HEK293 (cell line): Measurements from ENCODE around the gene TP73.

Source experiments
- CTCF ChIA-PET: fragments of 350-600 bp; formaldehyde crosslinking; extraction: SDS; loops from one replicate; lab custom pipeline; 2021; ENCODE audit warnings: antibody characterized with exemption; lab: Yijun Ruan, JAX
- POLR2A ChIA-PET: fragments of 300-600 bp; formaldehyde crosslinking; extraction: SDS; loops from one replicate; lab custom pipeline; 2020; ENCODE audit warnings: antibody characterized with exemption, inconsistent platforms; lab: Yijun Ruan, JAX
- H3K27ac ChIP-seq: fragments of 200-500 bp; sonication (Bioruptor generic); 2 replicates; pipeline ENCODE4 v1.5.1; 2014; ENCODE audit warnings: low read depth, low read length, control low read depth, inconsistent platforms; ENCODE audit errors: extremely low read depth
- H3K36me3 ChIP-seq, 2 experiments: fragments of 200-500 bp in 1 of 2; sonication (Bioruptor generic) in 1 of 2; 1 replicate in 1 of 2; 2 replicates in 1 of 2; pipeline ENCODE4 v1.5.1; 2014 to 2017; ENCODE audit warnings: inconsistent platforms in 2 of 2, low read length in 2 of 2; ENCODE audit not compliant: control insufficient read depth in 2 of 2, insufficient read depth in 1 of 2
- H3K4me1 ChIP-seq: fragments of 200-500 bp; sonication (Bioruptor generic); 2 replicates; pipeline ENCODE4 v1.5.1; 2014; ENCODE audit warnings: mild to moderate bottlenecking, low read length, inconsistent platforms; ENCODE audit not compliant: control insufficient read depth, insufficient read depth
- H3K4me3 ChIP-seq: 2 replicates; pipeline ENCODE4 v1.5.1; 2011; ENCODE audit warnings: low read depth, mild to moderate bottlenecking, control low read depth, low read length, moderate library complexity
- H3K9me3 ChIP-seq: fragments of 200-500 bp; sonication (Bioruptor generic); 2 replicates; pipeline ENCODE4 v1.5.1; 2014; ENCODE audit warnings: low read depth, low read length, inconsistent platforms; ENCODE audit not compliant: control insufficient read depth, insufficient read depth
- HOXC10 ChIP-seq: sonication (generic); formaldehyde crosslinking; IDR thresholded peaks from 2 replicates; pipeline ENCODE4 v1.8.1; 2023; ENCODE audit warnings: mild to moderate bottlenecking, missing genetic modification reagents
- ZBTB11 ChIP-seq: fragments of 450-650 bp; formaldehyde crosslinking; conservative IDR thresholded peaks from 2 replicates; pipeline ENCODE4 v1.5.1; 2016; ENCODE audit warnings: low read depth, missing biosample characterization, missing genetic modification characterization
- ZNF112 ChIP-seq: fragments of 450-650 bp; formaldehyde crosslinking; IDR thresholded peaks from 2 replicates; pipeline ENCODE4 v1.5.0; 2017; ENCODE audit warnings: missing biosample characterization, missing genetic modification characterization
- ZNF148 ChIP-seq: fragments of 450-650 bp; formaldehyde crosslinking; IDR thresholded peaks from 2 replicates; pipeline ENCODE4 v1.5.0; 2017; ENCODE audit warnings: missing biosample characterization, missing genetic modification characterization, borderline replicate concordance
- ZNF202 ChIP-seq: fragments of 450-650 bp; formaldehyde crosslinking; IDR thresholded peaks from 2 replicates; pipeline ENCODE4 v1.5.1; 2016; ENCODE audit warnings: missing biosample characterization, missing genetic modification characterization, borderline replicate concordance
- ZNF214 ChIP-seq: fragments of 450-650 bp; formaldehyde crosslinking; IDR thresholded peaks from 2 replicates; pipeline ENCODE4 v1.5.1; 2017; ENCODE audit warnings: missing biosample characterization, mild to moderate bottlenecking, missing genetic modification characterization, borderline replicate concordance
- ZNF223 ChIP-seq: fragments of 450-650 bp; formaldehyde crosslinking; IDR thresholded peaks from 2 replicates; pipeline ENCODE4 v1.5.1; 2016; ENCODE audit warnings: missing biosample characterization, missing genetic modification characterization
- ZNF24 ChIP-seq: fragments of 450-650 bp; formaldehyde crosslinking; IDR thresholded peaks from 2 replicates; pipeline ENCODE4 v1.5.1; 2016; ENCODE audit warnings: missing biosample characterization, missing genetic modification characterization
- ZNF280C ChIP-seq: fragments of 450-650 bp; formaldehyde crosslinking; IDR thresholded peaks from 2 replicates; pipeline ENCODE4 v1.5.1; 2016; ENCODE audit warnings: missing biosample characterization, missing genetic modification characterization
- ZNF292 ChIP-seq: fragments of 450-650 bp; formaldehyde crosslinking; IDR thresholded peaks from 2 replicates; pipeline ENCODE4 v1.5.1; 2016; ENCODE audit warnings: low read depth, missing biosample characterization, missing genetic modification characterization, borderline replicate concordance
- ZNF311 ChIP-seq: fragments of 450-650 bp; formaldehyde crosslinking; IDR thresholded peaks from 2 replicates; pipeline ENCODE4 v1.5.1; 2017; ENCODE audit warnings: missing biosample characterization, missing genetic modification characterization, borderline replicate concordance
- ZNF341 ChIP-seq: fragments of 450-650 bp; formaldehyde crosslinking; IDR thresholded peaks from 2 replicates; pipeline ENCODE4; 2016; ENCODE audit warnings: low read depth, missing biosample characterization, missing genetic modification characterization
- ZNF560 ChIP-seq: fragments of 450-650 bp; formaldehyde crosslinking; IDR thresholded peaks from 2 replicates; pipeline ENCODE4 v1.5.1; 2017; ENCODE audit warnings: missing biosample characterization, missing genetic modification characterization, borderline replicate concordance
- ZNF561 ChIP-seq: fragments of 450-650 bp; IDR thresholded peaks from 2 replicates; pipeline ENCODE4 v1.5.1; 2018; ENCODE audit warnings: missing biosample characterization, missing genetic modification characterization, borderline replicate concordance
- ZNF596 ChIP-seq: fragments of 450-650 bp; IDR thresholded peaks from 2 replicates; pipeline ENCODE4 v1.5.0; 2018; ENCODE audit warnings: missing biosample characterization, mild to moderate bottlenecking, missing genetic modification characterization, moderate library complexity
- ZSCAN23 ChIP-seq: fragments of 450-650 bp; formaldehyde crosslinking; IDR thresholded peaks from 2 replicates; pipeline ENCODE4 v1.5.1; 2016; ENCODE audit warnings: missing biosample characterization, missing genetic modification characterization
- ZSCAN30 ChIP-seq: fragments of 450-650 bp; IDR thresholded peaks from 2 replicates; pipeline ENCODE4 v1.5.1; 2018; ENCODE audit warnings: missing biosample characterization, mild to moderate bottlenecking, missing genetic modification characterization, moderate library complexity

Gene TP73

DNA sequence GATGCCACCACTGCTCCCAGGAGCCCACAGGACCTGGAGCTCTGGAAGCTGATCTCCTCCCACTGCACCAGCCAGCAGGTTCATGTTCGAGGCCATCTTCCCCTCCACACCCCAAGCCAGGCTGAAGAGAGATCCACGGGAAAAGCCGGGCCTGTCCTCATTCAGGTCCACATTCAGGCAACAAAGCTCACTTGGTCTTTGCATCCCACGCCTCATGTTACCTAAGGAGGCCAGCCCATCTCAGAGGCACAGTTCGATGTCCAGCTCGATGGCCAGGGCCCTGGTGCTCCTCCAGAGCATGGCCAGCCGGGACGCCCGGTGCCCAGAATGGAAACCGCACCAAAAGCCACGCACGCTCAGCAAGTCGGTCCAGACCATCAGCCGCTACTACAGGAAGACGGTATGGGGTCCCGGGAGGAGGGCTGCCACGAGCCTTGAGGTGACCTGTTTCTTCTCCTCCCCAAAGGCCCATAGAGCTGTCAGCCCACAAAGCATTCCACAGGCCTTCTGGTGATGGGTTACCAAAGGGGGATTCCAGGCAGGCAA, 100.2 kb downstream of the TP73 start, which contains the start of gene CCDC27:
Gene CCDC27 (plus strand): TSS at position 51 of the 546 bp plus-strand sequence. CDS start 32 bp downstream, at position 83.
- Histone ChIP-seq H3K36me3 (no peaks in the 10 kb centered on the region), H3K9me3 (no peaks in the 10 kb centered on the region), H3K4me1 (no peaks in the 10 kb centered on the region), H3K4me3 (no peak within 1 kb of the TSS), H3K27ac (no peak within 1 kb of the TSS)
- TF ChIP-seq ZNF560 (tag by site-specific recombination) = no peak
- ChIA-PET POLR2A (no interaction called here), CTCF (no interaction called here)

GRCh38 chr1:3753656-3754454, 101.5 kb downstream of the TP73 start:
- TF ChIP-seq HOXC10 (no peak), ZBTB11 (no peak), ZNF112 (tag by site-specific recombination) (no peak), ZNF24 (tag by site-specific recombination) (no peak)
- ChIA-PET CTCF (no interaction called here), POLR2A (interaction anchor here (0.7 kb wide), 1 partner anchor 13 kb away, joined by 3 read pairs; no protein-coding TSS in a partner anchor)
- Histone ChIP-seq H3K36me3 (no peaks in the 10 kb centered on the region), H3K9me3 (no peaks in the 10 kb centered on the region), H3K27ac (no peak overlapping the region), H3K4me1 (no peaks in the 10 kb centered on the region), H3K4me3 (no peak overlapping the region)

GRCh38 chr1:3756394-3756793, 104.1 kb downstream of the TP73 start:
- Histone ChIP-seq H3K36me3 (no peaks in the 10 kb centered on the region), H3K27ac (no peak overlapping the region), H3K4me1 (no peaks in the 10 kb centered on the region), H3K9me3 (no peaks in the 10 kb centered on the region), H3K4me3 (no peak overlapping the region)
- POLR2A ChIA-PET = no interaction called here
- no peak for TF ChIP-seq ZSCAN23 (tag by site-specific recombination)
- no peak for TF ChIP-seq ZNF341 (tag by site-specific recombination)
- TF ChIP-seq ZNF292 (tag by site-specific recombination) = no peak
- no peak for TF ChIP-seq ZNF202
- no peak for TF ChIP-seq ZNF280C
- TF ChIP-seq ZNF148 (tag by site-specific recombination) = no peak
- no peak for TF ChIP-seq ZNF223 (tag by site-specific recombination)
- no peak for TF ChIP-seq ZSCAN30 (tag by site-specific recombination)
- TF ChIP-seq ZNF214 (tag by site-specific recombination) = no peak
- no peak for TF ChIP-seq ZNF596 (tag by site-specific recombination)
- no peak for TF ChIP-seq ZNF561 (tag by site-specific recombination)
- no peak for TF ChIP-seq ZNF311
- CTCF ChIA-PET = no interaction called here
